GM18505 (cell line): ENCODE measurements around the gene GABRB1.
A peak's percentile ranks its signal among the peaks of the same experiment; 100 is the strongest.

Source experiments
- ATAC-seq: cut with Tn5 transposase; IDR thresholded peaks from one replicate; pipeline ENCODE4 v1.9.1; 2021; ENCODE audit not compliant: unreplicated experiment
- POLR2A ChIP-seq: IDR thresholded peaks from 4 replicates; pipeline ENCODE4 v1.6.1; 2011; ENCODE audit warnings: borderline replicate concordance; ENCODE audit not compliant: insufficient read depth, insufficient read length; ENCODE audit errors: extremely low read depth

GABRB1 gene

DNA sequence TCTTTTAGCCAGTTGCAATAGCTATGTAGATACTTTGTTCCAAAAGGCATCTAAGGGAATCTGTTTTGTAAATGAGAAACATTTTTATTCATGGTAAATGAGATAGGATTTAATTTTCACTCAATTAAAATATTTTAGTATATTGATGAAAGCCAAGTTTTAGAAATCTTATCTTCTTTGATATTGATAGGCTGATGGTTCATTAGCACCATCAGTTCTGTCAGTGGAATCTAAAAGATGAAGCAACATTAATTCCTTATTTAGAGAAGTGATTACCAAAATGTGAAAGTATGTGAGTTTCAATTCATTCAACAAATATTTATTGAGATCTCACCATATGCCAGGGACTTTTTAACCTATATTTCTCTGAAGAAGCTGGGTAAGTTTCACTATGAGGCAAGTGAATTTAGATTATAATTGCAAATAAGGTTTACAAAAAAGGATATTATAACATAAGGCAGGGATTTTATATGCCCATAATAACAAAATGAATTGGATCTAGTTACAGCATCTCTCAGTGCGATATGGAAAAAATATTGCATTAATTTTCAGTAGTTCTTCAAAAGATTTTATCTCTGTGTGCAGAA, 79.3 kb downstream of the GABRB1 start:
- no peak for TF ChIP-seq POLR2A

DNA sequence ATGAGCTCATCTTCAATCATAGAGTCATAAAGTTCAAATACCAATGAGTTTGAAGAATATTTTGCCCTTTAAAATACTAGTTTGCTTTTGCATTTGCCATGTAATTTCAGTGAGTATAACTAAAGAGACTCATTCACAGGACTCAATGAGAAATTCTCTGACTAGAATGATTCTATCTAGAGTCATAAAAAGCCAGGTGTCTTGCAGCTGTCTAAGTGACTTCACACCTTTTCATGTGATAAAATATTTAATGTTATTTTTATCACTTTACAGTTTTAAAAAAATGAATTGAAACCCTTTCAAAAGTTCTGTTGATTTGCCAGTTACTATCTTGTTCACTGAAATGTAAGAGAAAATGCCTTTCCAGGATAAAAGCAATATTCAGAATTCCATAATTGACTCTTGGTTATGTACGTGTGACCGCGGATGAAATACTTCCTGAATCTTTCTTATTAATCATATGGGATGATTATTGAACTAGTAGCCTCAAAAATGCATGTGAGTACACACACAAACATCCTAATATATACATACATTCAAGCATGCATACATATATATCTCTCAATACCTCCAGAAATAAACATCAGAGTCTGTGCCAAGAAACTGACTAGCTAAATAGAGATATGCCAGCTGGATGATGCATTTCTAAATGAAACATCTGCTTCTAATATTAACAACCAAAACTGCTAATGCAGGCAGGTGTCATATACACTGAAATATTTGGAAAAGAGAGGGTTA, 87.0 kb downstream of the GABRB1 start:
- no peak for ATAC-seq
- no peak for TF ChIP-seq POLR2A

More for the DNA sequence above, 79.3 kb downstream of the GABRB1 start:
- no peak for ATAC-seq

- no peak for TF ChIP-seq POLR2A
- no peak for ATAC-seq
Observed at GRCh38 chr4:47120783-47121182, 89.4 kb downstream of the GABRB1 start.

- ATAC-seq: peak; percentile 92
- TF ChIP-seq POLR2A: no peak
Observed at GRCh38 chr4:47122592-47123291, 91.4 kb downstream of the GABRB1 start.

- no peak for TF ChIP-seq POLR2A
- ATAC-seq: no peak
Observed at GRCh38 chr4:47128991-47129390, 97.6 kb downstream of the GABRB1 start.

DNA sequence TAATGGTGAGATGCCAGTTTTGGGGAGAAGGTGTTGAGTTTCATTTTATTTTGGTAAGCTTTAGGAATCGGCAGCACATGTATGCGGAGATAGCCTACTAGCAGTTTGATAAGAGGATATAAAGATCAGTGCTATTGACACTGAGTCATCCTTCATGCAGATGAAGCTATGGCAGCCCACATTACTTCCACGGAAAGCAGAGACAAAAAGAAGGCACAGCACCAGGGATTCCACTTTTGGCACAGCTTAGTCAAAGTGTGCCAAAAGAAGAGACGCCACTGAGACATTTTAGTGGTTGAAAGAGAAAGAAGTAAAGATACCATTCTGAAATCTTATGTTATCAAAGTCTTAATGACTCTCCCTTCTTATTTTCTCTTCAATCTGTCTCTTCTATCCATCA, 103.8 kb downstream of the GABRB1 start:
- no peak for ATAC-seq
- TF ChIP-seq POLR2A: no peak

DNA sequence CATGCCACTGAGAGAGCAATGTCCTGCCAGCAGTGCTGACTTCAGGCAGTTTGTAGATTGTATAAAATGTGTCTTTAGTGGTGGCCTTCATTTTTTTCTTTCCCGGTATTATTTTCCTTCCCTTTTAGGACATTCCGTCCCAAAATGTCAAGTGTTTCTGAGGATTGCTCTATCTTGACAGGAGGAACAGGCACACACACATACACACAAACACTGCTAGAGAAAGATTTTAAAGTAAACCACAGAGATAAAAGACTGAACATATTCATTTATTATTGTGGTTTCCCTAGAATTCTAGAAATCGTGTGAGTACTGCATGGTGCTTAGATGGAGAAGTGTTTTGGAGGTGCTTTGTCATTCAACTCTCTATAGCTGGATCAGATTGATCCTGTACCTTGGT, 111.9 kb downstream of the GABRB1 start:
- no peak for TF ChIP-seq POLR2A
- no peak for ATAC-seq

DNA sequence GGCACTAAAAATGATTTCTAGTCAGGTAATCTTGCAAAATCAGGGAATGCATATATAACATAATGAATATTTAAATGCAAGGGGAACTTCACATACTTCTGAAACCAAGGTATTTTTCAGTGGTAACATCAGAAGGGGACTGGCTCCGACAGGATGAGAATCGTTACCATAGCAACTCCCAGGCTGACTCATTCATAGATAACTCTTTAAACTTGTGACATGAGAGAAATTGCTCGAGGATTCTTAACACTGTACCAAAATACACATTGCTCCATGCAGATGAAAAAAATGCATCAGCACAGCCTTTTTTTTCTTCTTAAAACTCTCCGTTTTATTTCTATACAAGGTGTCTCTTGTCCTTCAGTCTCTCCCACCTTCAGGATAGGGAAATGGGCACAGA, 114.3 kb downstream of the GABRB1 start:
- no peak for TF ChIP-seq POLR2A
- ATAC-seq: peak; percentile 100

- no peak for ATAC-seq
- no peak for TF ChIP-seq POLR2A
Observed at GRCh38 chr4:47154816-47155370, 123.5 kb downstream of the GABRB1 start.

- no peak for ATAC-seq
Observed at GRCh38 chr4:47155919-47156318, 124.6 kb downstream of the GABRB1 start.

DNA sequence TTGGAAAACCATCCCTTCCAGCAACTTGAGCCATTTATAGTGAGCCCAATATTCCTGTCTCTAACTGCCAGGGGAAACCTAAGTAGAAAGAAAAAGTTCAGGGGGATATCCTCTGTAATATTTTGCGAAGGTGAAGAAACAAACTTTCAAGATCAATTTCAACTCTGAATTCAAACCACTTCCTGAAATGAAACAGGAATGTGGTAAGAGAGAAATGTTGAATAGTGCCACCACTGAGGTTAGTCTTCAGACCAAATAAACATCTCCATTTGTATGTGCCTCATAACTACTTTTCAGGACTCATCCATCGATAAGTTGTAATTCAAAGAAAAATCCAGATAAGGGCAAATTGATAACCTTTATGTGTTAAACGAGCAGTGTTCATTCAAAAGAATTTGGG, 128.7 kb downstream of the GABRB1 start:
- no peak for TF ChIP-seq POLR2A
- no peak for ATAC-seq

More at GRCh38 chr4:47155919-47156318, 124.6 kb downstream of the GABRB1 start:
- no peak for TF ChIP-seq POLR2A

DNA sequence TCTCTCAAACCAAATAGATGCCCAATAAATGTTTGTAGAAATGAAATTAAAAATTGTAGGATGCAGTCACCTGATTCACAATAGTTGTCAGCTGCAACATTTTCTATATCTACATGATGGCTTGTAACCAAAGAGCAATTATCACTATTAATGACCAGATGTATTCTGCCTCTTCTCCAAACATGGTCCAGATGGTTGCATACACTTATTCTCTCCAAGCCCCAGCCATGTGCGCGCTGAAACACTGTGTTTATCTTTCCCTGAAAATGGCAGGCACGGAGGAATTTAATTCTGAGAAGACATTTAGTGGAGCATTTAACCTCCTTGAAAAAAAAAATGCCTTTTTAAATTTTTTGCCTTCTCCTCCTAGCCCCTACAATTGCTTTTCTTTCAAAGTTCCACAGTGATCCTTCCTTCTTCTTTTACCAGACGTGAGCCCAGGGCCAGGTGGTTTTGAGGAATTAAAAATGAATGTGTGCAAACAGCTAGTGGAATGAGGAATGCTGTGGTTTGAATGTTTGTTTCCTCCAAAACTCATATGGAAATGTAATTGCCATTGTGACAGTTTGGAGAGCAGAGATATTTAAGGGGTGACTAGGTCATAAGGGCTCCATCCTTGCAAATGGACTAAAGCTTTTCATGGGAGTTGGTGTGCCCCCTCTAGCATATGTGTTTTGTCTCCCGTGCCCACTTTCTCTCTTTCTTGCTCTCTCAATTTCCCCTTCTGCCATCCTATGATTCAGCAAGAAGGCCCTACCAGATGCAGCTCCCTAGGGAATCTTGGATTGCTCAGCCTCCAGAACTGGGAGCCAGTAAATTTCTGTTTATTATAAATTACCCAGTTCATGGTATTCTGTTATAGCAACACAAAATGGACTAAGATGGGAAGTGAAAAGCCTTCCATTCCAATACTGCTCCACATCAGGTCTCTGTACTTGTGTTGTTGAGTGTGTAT, 136.0 kb downstream of the GABRB1 start:
- TF ChIP-seq POLR2A: no peak

More for the DNA sequence above, 136.0 kb downstream of the GABRB1 start:
- no peak for ATAC-seq
